ENCODE results near the gene ARFGAP1.

ARFGAP1 gene

GRCh38 chr20:63297371-63297781 lies 24.8 kb downstream of the ARFGAP1 start:
- H3K4me3 ChIP-seq (ENCODE audit: low read depth in 1 of 2, low read length in 2 of 2), result no peak overlapping the region
- TF ChIP-seq CTCF (IDR thresholded peaks at IDR 0.05; ENCODE audit: borderline replicate concordance, extremely low read depth, low read length, poor library complexity, severe bottlenecking), result no peak
- TF ChIP-seq EZH2 (IDR thresholded peaks at IDR 0.05; ENCODE audit: borderline replicate concordance, low read depth, low read length, severe bottlenecking), result no peak
- no peak overlapping the region for H2AFZ ChIP-seq (ENCODE audit: low read depth, low read length)
- no peaks in the 10 kb centered on the region for H3K79me2 ChIP-seq (ENCODE audit: insufficient read depth, low read length)
- H3K4me1 ChIP-seq (ENCODE audit: insufficient read depth, low read length), result no peaks in the 10 kb centered on the region
- peaks cover 10% of the 10 kb centered on the region for H3K27me3 ChIP-seq (ENCODE audit: insufficient read depth, low read length, poor library complexity)
- H3K9ac ChIP-seq (ENCODE audit: low read depth, low read length), result no peak overlapping the region
- H3K4me2 ChIP-seq (ENCODE audit: insufficient read depth, low read length), result no peak overlapping the region
- H4K20me1 ChIP-seq (ENCODE audit: insufficient read depth, low read length), result peaks cover 23% of the 10 kb centered on the region
- no peak overlapping the region for H3K27ac ChIP-seq (ENCODE audit: low read length)
- peaks cover 8% of the 10 kb centered on the region for H3K9me3 ChIP-seq (ENCODE audit: insufficient read depth, low read length, severe bottlenecking)
- DNase-seq (no peak), ATAC-seq (ENCODE audit: insufficient read depth, low read depth) (no peak)
- H3K36me3 ChIP-seq (ENCODE audit: insufficient read depth, low read length), result no peaks in the 10 kb centered on the region

GRCh38 chr20:63297796-63298572 lies 25.4 kb downstream of the ARFGAP1 start:
- Histone ChIP-seq H3K4me2 (ENCODE audit: insufficient read depth, low read length) (no peak overlapping the region), H4K20me1 (ENCODE audit: insufficient read depth, low read length) (peaks cover 23% of the 10 kb centered on the region), H3K4me1 (ENCODE audit: insufficient read depth, low read length) (no peaks in the 10 kb centered on the region), H3K79me2 (ENCODE audit: insufficient read depth, low read length) (no peaks in the 10 kb centered on the region), H3K27ac (ENCODE audit: low read length) (no peak overlapping the region), H3K27me3 (ENCODE audit: insufficient read depth, low read length, poor library complexity) (peaks cover 10% of the 10 kb centered on the region), H3K36me3 (ENCODE audit: insufficient read depth, low read length) (no peaks in the 10 kb centered on the region), H3K9me3 (ENCODE audit: insufficient read depth, low read length, severe bottlenecking) (peaks cover 8% of the 10 kb centered on the region), H2AFZ (ENCODE audit: low read depth, low read length) (no peak overlapping the region), H3K9ac (ENCODE audit: low read depth, low read length) (no peak overlapping the region), H3K4me3 (ENCODE audit: low read depth in 1 of 2, low read length in 2 of 2) (no peak overlapping the region)
- TF ChIP-seq EZH2 (IDR thresholded peaks at IDR 0.05; ENCODE audit: borderline replicate concordance, low read depth, low read length, severe bottlenecking), result no peak
- TF ChIP-seq CTCF (IDR thresholded peaks at IDR 0.05; ENCODE audit: borderline replicate concordance, extremely low read depth, low read length, poor library complexity, severe bottlenecking), result no peak
- ATAC-seq (ENCODE audit: insufficient read depth, low read depth), result no peak
- DNase-seq, result no peak

DNA sequence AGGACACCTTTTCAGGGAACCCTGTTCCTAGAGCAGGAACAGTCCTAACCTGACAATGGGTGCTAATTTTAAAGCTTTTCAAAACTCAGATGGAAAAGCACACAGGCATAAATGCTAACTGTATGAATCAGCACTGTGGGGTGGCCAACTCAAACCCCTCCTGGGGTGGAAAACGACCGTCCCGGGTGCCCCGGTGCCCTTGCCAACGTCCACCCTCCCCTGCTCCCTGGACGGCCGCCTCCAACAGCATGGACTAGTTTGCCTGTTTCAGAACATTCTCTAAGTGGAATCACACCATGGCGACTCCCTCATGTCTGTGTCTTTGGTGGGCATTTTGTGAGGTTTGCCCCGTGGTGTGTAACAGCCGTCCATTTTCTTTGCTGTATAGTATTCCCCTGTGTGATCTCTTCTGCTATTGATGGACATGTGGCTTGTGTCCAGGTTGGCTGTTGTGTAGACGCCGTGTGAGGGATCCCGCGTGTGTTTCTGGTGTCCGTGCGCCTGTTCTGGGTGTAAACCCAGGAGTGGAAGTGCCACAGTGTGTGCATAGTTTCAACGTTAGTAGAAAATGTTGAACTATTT lies 26.2 kb downstream of the ARFGAP1 start:
- H4K20me1 ChIP-seq (ENCODE audit: insufficient read depth, low read length), result peaks cover 23% of the 10 kb centered on the region
- TF ChIP-seq EZH2 (IDR thresholded peaks at IDR 0.05; ENCODE audit: borderline replicate concordance, low read depth, low read length, severe bottlenecking) (no peak), CTCF (IDR thresholded peaks at IDR 0.05; ENCODE audit: borderline replicate concordance, extremely low read depth, low read length, poor library complexity, severe bottlenecking) (no peak)
- DNase-seq (no peak), ATAC-seq (ENCODE audit: insufficient read depth, low read depth) (no peak)
- no peak overlapping the region for H3K4me2 ChIP-seq (ENCODE audit: insufficient read depth, low read length)
- no peak overlapping the region for H2AFZ ChIP-seq (ENCODE audit: low read depth, low read length)
- no peak overlapping the region for H3K4me3 ChIP-seq (ENCODE audit: low read depth in 1 of 2, low read length in 2 of 2)
- H3K9ac ChIP-seq (ENCODE audit: low read depth, low read length), result no peak overlapping the region
- no peaks in the 10 kb centered on the region for H3K79me2 ChIP-seq (ENCODE audit: insufficient read depth, low read length)
- H3K36me3 ChIP-seq (ENCODE audit: insufficient read depth, low read length), result no peaks in the 10 kb centered on the region
- H3K27me3 ChIP-seq (ENCODE audit: insufficient read depth, low read length, poor library complexity), result peaks cover 10% of the 10 kb centered on the region
- no peaks in the 10 kb centered on the region for H3K4me1 ChIP-seq (ENCODE audit: insufficient read depth, low read length)
- no peak overlapping the region for H3K27ac ChIP-seq (ENCODE audit: low read length)
- H3K9me3 ChIP-seq (ENCODE audit: insufficient read depth, low read length, severe bottlenecking), result peaks cover 8% of the 10 kb centered on the region

All from DND-41 (cell line).